Ishikawa (cell line): ENCODE results near the gene MED31.

Experiments
- CEBPB ChIP-seq: IDR thresholded peaks from 2 replicates; pipeline ENCODE4 v1.6.1; 2012
- CREB1 ChIP-seq: IDR thresholded peaks from 2 replicates; pipeline ENCODE4 v1.6.1; 2012; ENCODE audit warnings: low read depth
- EGR1 ChIP-seq: IDR thresholded peaks from 2 replicates; pipeline ENCODE4 v1.6.1; 2012
- EP300 ChIP-seq: IDR thresholded peaks from 2 replicates; pipeline ENCODE4 v1.6.1; 2012; ENCODE audit warnings: borderline replicate concordance
- FOXM1 ChIP-seq: IDR thresholded peaks from 2 replicates; pipeline ENCODE4 v1.6.1; 2012; ENCODE audit warnings: low read depth, borderline replicate concordance
- NFIC ChIP-seq: IDR thresholded peaks from 2 replicates; pipeline ENCODE4 v1.6.1; 2012
- RAD21 ChIP-seq: IDR thresholded peaks from 2 replicates; pipeline ENCODE4 v1.6.1; 2012; ENCODE audit warnings: low read depth
- TAF1 ChIP-seq: IDR thresholded peaks from 2 replicates; pipeline ENCODE4 v1.6.1; 2012; ENCODE audit warnings: low read depth, mild to moderate bottlenecking
- TCF12 ChIP-seq: IDR thresholded peaks from 2 replicates; pipeline ENCODE4 v1.6.1; 2012; ENCODE audit warnings: low read depth
- TEAD4 ChIP-seq: IDR thresholded peaks from 2 replicates; pipeline ENCODE4 v1.6.1; 2012
- YY1 ChIP-seq: IDR thresholded peaks from 2 replicates; pipeline ENCODE4 v1.6.1; 2012; ENCODE audit warnings: low read depth
- ZBTB7A ChIP-seq: IDR thresholded peaks from 2 replicates; pipeline ENCODE4 v1.6.1; 2012; ENCODE audit warnings: low read depth
- TF ChIP-seq, protein P1 (sequence below): IDR thresholded peaks from 2 replicates; pipeline ENCODE4 v1.6.1; 2012
- TF ChIP-seq, protein P2 (sequence below): IDR thresholded peaks from 2 replicates; pipeline ENCODE4 v1.6.1; 2012
- TF ChIP-seq, protein P3 (sequence below): IDR thresholded peaks from 2 replicates; pipeline ENCODE4 v1.6.1; 2012; ENCODE audit warnings: low read depth, mild to moderate bottlenecking

The MED31 gene

DNA sequence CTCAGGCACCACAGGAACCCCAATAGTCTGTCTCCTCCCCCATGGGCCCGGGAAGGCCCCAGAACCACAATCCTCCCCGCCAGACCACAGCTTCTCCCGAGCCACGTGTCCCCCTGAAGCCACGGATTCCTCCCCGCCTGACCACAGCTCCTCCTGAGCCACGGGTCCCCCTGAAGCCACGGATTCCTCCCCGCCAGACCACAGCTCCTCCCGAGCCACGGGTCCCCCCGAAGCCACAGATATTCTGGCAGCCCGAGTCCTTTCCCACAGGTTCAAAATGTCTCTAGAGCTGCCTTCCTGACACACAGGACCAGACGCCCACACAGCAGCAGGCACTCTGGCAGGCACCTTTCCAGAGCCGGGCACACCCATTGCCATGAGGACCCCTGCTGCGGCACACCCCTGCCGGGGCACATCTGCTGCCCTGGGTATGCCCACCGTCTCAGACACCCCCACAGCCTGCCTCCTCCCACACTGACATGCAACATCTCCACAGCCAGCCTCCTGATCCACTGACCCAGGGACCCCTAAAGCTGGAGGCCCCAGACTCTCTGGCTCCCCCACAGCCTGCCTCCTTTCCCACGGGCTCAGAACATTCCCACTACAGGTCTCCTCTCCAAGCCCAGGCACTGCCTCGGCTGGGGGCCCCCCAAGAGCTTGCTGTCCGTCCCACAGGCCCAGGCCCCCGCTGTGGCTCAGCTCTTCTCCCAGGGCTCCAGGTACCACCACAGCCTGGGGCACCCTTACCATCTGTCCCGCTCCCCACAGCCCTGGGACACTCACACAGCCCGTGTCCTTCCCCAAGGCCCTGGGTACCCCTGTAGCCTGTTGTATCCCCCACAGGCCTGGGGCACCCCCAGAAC is 13.1 kb downstream of the MED31 start:
- TF ChIP-seq, protein P1, sequence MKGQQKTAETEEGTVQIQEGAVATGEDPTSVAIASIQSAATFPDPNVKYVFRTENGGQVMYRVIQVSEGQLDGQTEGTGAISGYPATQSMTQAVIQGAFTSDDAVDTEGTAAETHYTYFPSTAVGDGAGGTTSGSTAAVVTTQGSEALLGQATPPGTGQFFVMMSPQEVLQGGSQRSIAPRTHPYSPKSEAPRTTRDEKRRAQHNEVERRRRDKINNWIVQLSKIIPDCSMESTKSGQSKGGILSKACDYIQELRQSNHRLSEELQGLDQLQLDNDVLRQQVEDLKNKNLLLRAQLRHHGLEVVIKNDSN = no peak
- TF ChIP-seq CEBPB (no peak), YY1 (no peak), EP300 (no peak), NFIC (no peak), RAD21 (no peak), TCF12 (no peak)
- TF ChIP-seq, protein P2, sequence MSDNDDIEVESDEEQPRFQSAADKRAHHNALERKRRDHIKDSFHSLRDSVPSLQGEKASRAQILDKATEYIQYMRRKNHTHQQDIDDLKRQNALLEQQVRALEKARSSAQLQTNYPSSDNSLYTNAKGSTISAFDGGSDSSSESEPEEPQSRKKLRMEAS = no peak

DNA sequence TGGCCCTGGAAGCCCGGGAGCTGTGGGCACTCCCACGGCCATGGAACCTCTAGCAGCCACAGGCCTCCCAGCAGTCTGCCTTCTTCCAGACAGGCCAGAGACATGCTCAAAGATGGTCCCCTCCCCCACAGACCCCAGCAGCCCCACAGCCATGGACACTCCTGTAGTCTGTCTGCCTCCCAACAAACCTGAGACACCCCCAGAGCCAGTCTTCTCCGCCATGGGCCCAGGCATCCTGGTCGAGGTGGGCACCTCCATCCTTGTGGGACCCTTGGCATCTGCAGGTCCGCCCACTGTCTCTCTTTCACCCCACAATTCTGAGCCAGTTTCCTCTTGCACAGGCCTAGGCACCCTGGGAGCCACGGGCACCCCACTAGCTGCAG is 14.0 kb downstream of the MED31 start:
- no peak for TF ChIP-seq RAD21
- TF ChIP-seq EP300 = no peak
- no peak for TF ChIP-seq TCF12
- no peak for TF ChIP-seq ZBTB7A
- no peak for TF ChIP-seq CREB1
- TF ChIP-seq, protein P1 = no peak
- TF ChIP-seq TAF1 = no peak
- TF ChIP-seq YY1 = no peak
- TF ChIP-seq NFIC = no peak
- no peak for TF ChIP-seq FOXM1

DNA sequence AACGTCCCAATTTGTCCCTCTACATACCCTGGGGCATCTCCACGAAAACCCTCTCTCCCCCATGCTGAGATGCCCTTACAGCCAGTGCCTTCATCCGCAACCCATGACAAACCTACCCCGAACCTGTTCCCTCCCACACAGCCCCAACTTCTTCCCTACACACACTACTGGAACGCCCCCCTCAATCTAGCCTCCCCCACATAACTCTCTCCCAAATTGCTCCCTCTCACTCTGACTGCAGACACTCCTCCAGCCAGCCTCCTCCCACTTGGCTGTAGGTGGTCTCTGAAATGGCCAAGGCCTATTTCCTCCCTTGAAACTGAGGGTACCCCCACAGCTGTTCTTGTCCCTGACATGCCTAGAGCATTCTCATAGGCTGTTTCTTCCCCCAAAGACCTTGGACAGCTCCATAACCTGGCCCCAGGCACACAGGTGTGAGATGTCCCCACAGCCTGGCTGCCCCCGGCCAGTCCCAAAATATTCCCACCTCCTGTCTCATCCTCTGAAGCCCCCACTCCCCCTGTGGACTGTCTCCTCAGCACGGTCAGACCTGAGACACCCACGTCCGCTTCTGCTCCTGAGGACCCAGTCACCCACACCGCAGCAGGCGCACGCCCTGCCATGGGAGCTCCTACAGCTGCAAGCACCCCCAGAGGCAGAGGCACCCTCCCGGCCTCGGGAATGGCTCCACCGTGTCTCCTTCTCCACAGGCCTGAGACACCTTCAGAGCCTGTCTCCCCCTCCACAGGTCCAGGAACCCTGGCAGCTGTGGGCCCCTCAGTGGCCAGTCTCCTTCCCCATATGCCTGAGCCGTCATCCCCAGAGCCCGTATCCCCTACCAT is 14.6 kb downstream of the MED31 start:
- TF ChIP-seq EGR1 = no peak
- TF ChIP-seq, protein P2 = no peak
- no peak for TF ChIP-seq ZBTB7A
- TF ChIP-seq, protein P1 = no peak
- TF ChIP-seq YY1 = no peak
- TF ChIP-seq EP300 = no peak
- TF ChIP-seq FOXM1 = no peak
- TF ChIP-seq, protein P3, sequence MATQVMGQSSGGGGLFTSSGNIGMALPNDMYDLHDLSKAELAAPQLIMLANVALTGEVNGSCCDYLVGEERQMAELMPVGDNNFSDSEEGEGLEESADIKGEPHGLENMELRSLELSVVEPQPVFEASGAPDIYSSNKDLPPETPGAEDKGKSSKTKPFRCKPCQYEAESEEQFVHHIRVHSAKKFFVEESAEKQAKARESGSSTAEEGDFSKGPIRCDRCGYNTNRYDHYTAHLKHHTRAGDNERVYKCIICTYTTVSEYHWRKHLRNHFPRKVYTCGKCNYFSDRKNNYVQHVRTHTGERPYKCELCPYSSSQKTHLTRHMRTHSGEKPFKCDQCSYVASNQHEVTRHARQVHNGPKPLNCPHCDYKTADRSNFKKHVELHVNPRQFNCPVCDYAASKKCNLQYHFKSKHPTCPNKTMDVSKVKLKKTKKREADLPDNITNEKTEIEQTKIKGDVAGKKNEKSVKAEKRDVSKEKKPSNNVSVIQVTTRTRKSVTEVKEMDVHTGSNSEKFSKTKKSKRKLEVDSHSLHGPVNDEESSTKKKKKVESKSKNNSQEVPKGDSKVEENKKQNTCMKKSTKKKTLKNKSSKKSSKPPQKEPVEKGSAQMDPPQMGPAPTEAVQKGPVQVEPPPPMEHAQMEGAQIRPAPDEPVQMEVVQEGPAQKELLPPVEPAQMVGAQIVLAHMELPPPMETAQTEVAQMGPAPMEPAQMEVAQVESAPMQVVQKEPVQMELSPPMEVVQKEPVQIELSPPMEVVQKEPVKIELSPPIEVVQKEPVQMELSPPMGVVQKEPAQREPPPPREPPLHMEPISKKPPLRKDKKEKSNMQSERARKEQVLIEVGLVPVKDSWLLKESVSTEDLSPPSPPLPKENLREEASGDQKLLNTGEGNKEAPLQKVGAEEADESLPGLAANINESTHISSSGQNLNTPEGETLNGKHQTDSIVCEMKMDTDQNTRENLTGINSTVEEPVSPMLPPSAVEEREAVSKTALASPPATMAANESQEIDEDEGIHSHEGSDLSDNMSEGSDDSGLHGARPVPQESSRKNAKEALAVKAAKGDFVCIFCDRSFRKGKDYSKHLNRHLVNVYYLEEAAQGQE = peak; percentile 73
- TF ChIP-seq TAF1 = no peak

DNA sequence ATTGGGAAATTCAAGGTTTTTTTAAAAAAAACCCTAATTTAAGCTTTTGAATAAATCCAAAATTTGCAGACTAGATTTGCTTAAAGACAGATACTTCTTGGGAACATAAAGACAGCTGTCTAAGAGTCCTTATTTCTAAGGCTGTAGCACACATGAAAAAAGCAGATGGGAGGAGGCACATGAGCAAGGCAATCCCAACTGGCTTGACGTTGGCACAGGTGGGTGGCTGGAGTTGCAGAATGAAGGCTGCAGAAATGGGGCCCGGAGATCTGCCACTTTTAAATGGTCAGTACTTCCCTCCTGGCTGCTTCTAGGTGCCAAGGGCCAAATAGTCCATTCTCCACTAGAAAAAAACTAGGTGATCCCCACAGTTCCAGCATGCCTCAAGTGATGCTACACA is 15.3 kb downstream of the MED31 start:
- no peak for TF ChIP-seq FOXM1
- no peak for TF ChIP-seq TAF1
- no peak for TF ChIP-seq CEBPB
- TF ChIP-seq TEAD4 = no peak
- TF ChIP-seq, protein P1 = no peak
- no peak for TF ChIP-seq TCF12
- no peak for TF ChIP-seq YY1
- no peak for TF ChIP-seq NFIC

DNA sequence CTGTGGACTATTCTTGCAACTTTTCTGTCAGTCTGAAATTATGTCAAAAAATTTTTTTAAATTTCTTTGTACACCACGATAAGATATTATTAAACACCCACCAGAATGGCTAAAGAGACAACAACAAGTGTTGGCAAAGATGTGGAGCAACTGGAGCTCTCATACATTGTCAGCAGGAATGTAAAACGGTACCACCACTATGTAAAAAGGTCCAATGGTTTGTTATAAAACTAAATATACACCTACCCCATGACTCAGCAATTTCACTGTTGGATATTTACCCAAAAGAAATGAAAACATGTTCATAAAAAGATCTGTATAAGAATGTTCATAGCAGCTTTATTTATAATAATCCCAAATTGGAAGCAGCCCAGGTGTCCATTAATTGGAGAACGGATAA is 18.1 kb downstream of the MED31 start:
- TF ChIP-seq RAD21 (no peak), NFIC (no peak), CREB1 (no peak), TCF12 (no peak), CEBPB (no peak), ZBTB7A (no peak), TEAD4 (no peak)
- TF ChIP-seq, protein P3 = no peak
